GM18909 (cell line): ENCODE data around the gene MDC1.
"Not testable (repeated sequence)": the region's sequence is repeated elsewhere in the genome, so short reads cannot be mapped to it uniquely, and the experiment has no call there.

Source experiments
- ATAC-seq: cut with Tn5 transposase; IDR thresholded peaks from one replicate; pipeline ENCODE4 v1.9.1; 2021; ENCODE audit warnings: mild to moderate bottlenecking; ENCODE audit not compliant: unreplicated experiment, poor library complexity

The MDC1 gene

GRCh38 chr6:30725713-30726505 is 8.8 kb upstream of the MDC1 start:
- no peak for ATAC-seq

DNA sequence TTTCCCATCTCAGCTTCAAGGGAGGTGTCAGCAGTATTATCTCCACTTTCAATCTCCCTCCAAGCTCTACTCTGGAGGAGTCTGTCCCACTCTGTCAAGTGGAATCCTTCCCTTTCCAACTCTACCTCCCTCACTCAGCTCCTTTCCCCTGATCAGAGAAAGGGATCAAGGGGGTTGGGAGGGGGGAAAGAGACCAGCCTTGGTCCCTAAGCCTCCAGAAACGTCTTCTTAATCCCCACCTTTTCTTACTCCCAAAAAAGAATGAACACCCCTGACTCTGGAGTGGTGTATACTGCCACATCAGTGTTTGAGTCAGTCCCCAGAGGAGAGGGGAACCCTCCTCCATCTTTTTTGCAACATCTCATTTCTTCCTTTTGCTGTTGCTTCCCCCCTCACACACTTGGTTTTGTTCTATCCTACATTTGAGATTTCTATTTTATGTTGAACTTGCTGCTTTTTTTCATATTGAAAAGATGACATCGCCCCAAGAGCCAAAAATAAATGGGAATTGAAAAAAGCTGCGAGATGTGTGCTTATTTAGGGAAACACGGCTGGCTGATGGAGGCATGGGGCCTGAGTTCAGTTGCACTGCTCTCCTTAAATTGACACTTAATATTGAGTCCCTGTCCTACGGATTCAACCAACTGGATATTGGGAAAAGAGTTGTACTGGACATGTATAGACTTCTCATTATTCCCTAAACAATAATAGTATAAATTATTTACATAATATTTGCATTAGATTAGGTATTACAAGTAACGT is 8.0 kb upstream of the MDC1 start:
- ATAC-seq: no peak

DNA sequence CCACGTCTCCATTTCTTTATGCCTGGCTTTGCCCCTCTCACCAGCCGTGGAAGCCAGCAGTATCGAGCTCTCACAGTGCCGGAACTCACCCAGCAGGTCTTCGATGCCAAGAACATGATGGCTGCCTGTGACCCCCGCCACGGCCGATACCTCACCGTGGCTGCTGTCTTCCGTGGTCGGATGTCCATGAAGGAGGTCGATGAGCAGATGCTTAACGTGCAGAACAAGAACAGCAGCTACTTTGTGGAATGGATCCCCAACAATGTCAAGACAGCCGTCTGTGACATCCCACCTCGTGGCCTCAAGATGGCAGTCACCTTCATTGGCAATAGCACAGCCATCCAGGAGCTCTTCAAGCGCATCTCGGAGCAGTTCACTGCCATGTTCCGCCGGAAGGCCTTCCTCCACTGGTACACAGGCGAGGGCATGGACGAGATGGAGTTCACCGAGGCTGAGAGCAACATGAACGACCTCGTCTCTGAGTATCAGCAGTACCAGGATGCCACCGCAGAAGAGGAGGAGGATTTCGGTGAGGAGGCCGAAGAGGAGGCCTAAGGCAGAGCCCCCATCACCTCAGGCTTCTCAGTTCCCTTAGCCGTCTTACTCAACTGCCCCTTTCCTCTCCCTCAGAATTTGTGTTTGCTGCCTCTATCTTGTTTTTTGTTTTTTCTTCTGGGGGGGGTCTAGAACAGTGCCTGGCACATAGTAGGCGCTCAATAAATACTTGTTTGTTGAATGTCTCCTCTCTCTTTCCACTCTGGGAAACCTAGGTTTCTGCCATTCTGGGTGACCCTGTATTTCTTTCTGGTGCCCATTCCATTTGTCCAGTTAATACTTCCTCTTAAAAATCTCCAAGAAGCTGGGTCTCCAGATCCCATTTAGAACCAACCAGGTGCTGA is 7.0 kb upstream of the MDC1 start:
- not testable (repeated sequence) for ATAC-seq

- not testable (repeated sequence) for ATAC-seq
Observed at GRCh38 chr6:30723159-30723842, 6.2 kb upstream of the MDC1 start.

- peak; percentile 25 for ATAC-seq
Observed at GRCh38 chr6:30722280-30723112, 5.4 kb upstream of the MDC1 start.

DNA sequence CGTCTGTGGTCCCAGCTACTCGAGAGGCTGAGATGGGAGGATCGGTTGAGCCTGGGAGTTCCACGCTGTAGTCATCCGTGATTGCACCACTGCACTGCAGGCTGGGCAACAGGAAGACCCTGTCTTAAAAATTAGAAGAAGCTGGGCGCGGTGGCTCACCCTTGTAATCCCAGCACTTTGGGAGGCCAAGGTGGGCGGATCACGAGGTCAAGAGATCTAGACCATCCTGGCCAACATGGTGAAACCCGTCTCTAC is 4.9 kb upstream of the MDC1 start:
- ATAC-seq: not testable (repeated sequence)

GRCh38 chr6:30721198-30722024 is 4.3 kb upstream of the MDC1 start:
- peak; percentile 35 for ATAC-seq

- ATAC-seq: no peak
Observed at GRCh38 chr6:30720738-30721197, 3.7 kb upstream of the MDC1 start.

- peak; percentile 51 for ATAC-seq
Observed at GRCh38 chr6:30719791-30720737, 3.0 kb upstream of the MDC1 start, which contains the start of gene TUBB. TUBB (plus strand) TSS chr6:30720352; CDS start chr6:30720507, 155 bp downstream.

GRCh38 chr6:30719356-30719755 is 2.3 kb upstream of the MDC1 start:
- no peak for ATAC-seq

DNA sequence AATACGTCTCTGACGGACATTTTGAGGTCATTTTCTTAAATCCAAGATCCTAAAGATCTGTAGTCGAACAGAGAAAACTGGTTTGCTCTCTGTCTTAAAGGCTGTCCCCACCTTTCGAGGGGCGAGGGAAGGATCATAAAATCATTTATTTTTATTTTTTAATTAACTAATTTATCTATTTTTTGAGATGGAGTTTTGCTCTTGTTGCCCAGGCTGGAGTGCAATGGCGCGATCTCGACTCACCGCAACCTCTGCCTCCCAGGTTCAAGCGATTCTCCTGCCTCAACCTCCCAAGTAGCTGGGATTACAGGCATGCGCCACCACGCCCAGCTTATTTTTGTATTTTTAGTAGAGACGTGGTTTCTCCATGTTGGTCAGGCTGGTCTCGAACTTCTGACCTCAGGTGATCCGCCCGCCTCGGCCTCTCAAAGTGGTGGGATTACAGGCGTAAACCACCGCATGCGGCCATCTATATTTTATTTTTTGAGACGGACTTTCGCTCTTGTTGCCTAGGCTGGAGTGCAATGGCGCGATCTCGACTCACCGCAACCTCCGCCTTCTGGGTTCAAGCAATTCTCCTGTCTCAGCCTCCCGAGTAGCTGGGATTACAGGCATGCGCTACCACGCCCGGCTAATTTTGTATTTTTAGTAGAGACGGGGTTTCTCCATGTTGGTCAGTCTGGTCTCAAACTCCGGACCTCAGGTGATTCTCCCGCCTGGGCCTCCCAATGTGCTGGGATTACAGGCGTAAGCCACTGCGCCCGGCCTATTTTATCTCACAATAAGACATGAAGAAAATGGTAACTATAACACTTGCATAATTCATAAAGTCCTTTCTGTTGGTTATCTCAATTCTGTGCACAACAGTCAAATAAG is 1.0 kb upstream of the MDC1 start:
- ATAC-seq: not testable (repeated sequence)

GRCh38 chr6:30716879-30717128 is 277 bp downstream of the MDC1 start:
- no peak for ATAC-seq

- ATAC-seq: no peak
Observed at GRCh38 chr6:30714263-30714662, 2.8 kb downstream of the MDC1 start.

DNA sequence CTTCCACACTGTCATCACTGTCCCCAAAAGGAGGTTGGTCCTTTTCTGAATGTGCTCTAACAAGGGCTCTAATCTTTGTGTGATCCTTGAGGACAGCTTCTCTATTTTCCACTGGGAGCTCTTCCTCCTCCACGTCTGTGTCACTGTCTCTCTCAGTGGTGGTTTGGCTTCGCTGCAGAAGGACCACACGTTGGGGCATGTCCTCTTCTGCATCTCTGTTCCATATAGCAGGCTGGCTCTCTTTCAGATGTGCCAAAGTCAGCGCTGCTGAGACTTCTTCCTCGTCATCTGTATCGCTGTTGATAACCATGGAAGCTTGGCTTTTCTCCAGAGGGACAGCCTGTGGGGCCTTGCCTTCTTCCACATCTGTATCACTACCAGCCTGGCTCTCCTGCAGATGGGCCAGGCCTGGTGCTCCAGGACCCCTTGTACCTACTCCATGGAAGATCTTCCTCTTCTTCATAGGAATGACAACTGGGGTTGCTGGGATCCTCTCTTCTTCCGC is 4.6 kb downstream of the MDC1 start:
- no peak for ATAC-seq

- peak; percentile 56 for ATAC-seq
Observed at GRCh38 chr6:30711758-30712380, 5.2 kb downstream of the MDC1 start.
